OCI-LY7 (cell line): ENCODE measurements around the gene MYH11.

Experiments
- EZH2phosphoT487 ChIP-seq: fragments of 200-600 bp; sonication (generic); IDR thresholded peaks from 2 replicates; pipeline ENCODE4 v1.6.1; 2018; ENCODE audit warnings: low read depth, borderline replicate concordance, mild to moderate bottlenecking, mixed run types, antibody characterized with exemption, low read length, moderate library complexity, mixed read lengths
- TF ChIP-seq, protein P1 (sequence below): fragments of 200-600 bp; sonication (generic); conservative IDR thresholded peaks from 2 replicates; pipeline ENCODE4 v1.5.1; 2014; ENCODE audit warnings: mild to moderate bottlenecking, antibody characterized with exemption, low read length, moderate library complexity, mixed read lengths

DNA sequence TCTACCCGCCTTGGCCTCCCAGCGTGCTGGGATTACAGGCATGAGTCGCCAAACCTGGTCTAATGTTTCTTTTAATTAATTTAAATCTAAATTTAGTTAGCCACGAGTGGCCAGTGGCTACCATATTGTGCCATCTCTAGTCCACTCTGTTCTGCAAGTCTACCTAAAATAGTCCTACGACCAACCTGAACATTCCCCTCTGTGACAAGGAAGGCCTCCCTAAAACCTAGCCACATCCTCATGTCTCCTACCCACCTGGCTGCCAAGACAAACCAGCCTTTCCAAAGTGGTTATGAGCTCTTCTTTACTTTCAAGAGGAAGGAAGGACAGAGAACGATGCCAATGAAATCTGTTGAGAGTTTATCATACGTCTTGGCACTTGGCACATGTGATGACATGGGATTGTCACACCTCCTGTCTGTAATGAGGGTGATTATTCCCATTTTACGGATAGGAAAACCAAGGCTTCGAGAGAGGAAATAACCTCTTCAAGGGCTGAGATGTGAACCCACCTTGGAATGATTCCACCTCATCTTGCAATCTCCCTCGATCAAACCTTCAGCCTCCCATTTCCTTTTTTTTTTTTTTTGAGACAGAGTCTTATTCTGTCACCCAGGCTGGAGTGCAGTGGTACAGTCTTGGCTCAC is 19.7 kb downstream of the MYH11 start:
- TF ChIP-seq, protein P1, sequence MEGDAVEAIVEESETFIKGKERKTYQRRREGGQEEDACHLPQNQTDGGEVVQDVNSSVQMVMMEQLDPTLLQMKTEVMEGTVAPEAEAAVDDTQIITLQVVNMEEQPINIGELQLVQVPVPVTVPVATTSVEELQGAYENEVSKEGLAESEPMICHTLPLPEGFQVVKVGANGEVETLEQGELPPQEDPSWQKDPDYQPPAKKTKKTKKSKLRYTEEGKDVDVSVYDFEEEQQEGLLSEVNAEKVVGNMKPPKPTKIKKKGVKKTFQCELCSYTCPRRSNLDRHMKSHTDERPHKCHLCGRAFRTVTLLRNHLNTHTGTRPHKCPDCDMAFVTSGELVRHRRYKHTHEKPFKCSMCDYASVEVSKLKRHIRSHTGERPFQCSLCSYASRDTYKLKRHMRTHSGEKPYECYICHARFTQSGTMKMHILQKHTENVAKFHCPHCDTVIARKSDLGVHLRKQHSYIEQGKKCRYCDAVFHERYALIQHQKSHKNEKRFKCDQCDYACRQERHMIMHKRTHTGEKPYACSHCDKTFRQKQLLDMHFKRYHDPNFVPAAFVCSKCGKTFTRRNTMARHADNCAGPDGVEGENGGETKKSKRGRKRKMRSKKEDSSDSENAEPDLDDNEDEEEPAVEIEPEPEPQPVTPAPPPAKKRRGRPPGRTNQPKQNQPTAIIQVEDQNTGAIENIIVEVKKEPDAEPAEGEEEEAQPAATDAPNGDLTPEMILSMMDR = no peak
- no peak for TF ChIP-seq EZH2phosphoT487
